UCSD-AML1 (cell line): ENCODE measurements around the gene RD3L.
A peak's percentile ranks its signal among the peaks of the same experiment; 100 is the strongest.

Source experiments
- DNase-seq: peaks from one replicate; lab custom pipeline; 2025; ENCODE audit not compliant: unreplicated experiment; lab: John Stamatoyannopoulos, UW

Gene RD3L

DNA sequence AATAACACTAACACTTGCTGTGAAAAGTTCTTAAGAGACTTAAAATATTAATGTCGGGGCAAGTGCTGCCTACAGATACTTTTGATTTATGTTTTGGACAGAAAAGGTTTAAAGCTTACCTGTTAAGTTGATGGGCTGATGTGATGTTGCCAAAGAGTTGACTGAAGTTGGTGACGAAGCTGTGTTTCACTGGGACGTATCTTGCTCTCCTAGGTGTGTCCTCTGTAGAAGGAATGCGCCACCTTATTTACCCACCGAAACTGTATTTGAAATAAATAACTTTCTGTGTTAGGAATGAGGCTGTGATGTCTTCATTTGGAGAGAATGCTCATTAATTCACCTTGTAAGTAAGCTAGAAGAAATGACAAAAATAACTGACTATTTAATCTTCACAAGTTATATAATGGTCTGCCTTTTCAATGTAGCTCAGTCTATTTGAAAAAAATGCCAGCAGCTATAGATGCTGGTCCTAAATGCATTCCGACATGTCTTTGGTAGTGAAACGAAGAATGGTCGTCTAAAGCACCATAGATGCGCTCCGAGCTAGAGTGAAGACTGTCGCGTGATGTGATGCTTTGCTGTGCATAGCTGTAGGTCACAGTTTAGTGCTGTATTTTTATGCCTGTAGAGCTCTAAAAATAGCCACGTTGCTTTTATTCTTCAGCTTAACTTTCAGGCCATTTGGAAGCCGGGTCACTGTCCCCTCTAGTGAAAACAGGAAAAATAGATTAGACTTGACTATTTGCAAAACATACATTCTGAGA is at the start of gene RD3L:
Gene RD3L, minus strand, starts transcription at position 557 of the 764 bp plus-strand sequence. CDS start 834 bp downstream, outside the sequence.
- no peak for DNase-seq

- no peak for DNase-seq
These were observed 47.6 kb upstream of the RD3L start for GRCh38 chr14:103989964-103990363.

DNA sequence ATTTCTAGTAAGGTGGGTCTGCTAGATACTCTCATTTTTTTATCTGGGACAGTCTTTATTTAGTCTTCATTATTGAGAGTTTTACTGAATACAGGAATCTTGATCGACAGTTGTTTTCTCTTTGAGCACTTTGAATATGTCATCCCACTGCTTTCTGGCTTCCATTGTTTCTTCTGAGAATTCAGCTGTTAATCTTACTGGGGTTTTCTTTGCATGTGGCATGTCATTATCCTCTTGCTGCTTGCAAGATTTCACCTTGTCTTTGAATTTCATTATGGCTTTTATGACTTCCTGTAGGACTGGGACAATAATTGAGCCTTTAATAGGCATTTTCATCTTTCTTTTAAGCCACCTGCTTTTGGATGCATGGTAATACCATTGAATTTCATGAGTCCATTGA is 46.7 kb upstream of the RD3L start:
- DNase-seq: no peak

- no peak for DNase-seq
These were observed 41.9 kb upstream of the RD3L start for GRCh38 chr14:103984196-103984595.

GRCh38 chr14:103980623-103981238 is 38.4 kb upstream of the RD3L start:
- peak; percentile 51 for DNase-seq

DNA sequence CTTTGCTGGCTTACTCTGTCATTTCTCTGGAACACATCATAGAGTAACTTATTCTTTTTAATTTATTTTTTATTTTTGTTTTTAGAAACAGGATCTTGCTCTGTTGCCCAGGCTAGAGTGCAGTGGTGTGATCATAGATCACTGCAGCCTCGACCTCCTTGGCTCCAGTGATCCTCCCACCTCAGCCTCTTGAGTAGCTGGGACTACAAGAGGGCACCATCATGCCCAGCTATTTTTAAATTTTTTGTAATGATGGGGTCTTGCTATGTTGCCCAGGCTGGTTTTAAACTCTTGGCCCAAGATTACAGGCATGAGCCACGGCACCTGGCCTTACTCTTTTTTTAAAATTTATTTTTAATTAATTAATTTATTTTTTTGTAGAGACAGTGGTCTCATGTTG is 32.2 kb upstream of the RD3L start:
- DNase-seq: no peak

DNA sequence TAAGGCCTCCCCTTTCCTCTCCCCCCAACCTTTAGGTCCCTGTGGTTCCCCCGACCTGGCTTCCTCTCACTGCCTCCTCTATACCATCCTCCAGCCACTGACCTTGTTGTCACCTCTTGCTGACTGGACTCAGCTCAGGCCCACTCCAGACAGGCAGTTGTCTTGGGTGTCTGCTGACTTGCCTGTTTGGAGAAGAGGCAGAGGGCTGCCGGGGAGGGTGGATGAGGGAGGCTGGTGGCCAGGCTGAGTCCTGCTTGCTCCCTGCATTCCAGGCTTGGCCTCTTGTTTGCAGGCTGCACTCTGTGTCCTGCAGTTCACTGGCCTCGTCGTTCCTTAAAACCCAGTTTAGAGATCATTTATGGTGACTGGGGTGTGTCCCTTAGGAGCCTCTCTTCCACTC is 31.0 kb upstream of the RD3L start:
- no peak for DNase-seq

- DNase-seq: no peak
These were observed 27.6 kb upstream of the RD3L start for GRCh38 chr14:103969961-103970360.

- no peak for DNase-seq
These were observed 24.3 kb upstream of the RD3L start for GRCh38 chr14:103966631-103967030.

DNA sequence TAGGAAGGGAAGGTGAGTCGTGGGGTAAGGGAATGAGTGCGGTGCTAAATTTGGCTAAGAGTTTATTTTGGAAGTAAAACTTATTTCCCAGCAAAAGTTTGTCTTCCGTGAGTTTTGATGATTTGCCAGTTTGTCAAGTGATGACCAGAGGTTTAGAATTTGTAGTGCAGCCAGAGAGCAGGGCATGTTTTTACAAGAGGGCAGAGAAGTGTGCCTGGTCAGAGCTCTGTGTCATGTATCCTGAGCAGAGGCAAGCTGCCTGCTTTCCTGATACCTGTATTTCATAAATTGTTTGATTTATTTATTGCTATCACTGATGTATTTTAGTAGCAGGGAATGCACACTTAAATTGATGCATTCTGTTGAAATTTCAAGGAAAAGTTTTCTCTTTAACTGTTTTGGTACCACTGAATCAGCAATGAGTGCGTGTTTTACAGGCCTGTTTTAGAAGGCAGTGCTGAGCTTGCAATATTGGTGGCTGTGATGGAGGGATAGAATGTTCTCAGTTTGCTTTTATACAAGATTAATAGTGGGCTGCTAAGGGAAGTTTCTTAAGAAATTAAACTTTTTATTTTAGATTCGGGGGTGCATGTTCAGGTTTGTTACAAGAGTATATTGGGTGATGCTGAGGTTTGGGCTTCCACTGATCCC is 19.7 kb upstream of the RD3L start:
- no peak for DNase-seq

DNA sequence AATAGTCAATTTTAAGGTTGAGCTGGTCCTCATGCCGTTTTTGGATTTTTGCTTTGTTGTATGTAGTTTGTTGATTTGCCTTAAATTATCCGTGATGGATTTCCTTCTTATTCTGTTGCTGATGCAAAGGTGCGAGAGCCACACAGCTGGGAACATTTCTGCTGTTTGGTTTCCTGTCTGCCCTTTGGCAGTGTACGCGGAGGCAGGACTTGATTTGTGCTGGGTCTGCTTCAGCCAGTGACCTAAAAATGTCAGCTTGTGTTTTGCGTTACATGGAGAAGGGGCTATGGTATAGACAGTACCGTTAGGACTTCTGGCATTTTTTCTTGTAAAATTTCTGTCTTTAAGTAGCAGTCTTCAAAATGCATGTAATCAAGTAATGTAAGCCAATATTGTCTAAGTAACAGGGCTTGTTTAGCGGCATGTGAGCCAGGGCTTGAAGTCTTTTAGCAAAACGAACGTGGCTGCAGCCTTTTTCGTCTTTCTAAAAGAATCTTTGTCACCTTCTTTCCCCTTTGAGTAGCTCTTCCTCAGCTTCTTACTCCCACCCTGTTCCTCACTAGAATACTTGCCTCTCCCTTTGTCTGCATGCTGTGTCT is 18.2 kb upstream of the RD3L start:
- DNase-seq: no peak

GRCh38 chr14:103949131-103949790 is 6.9 kb upstream of the RD3L start:
- DNase-seq: no peak

GRCh38 chr14:103948442-103948841 is 6.1 kb upstream of the RD3L start:
- DNase-seq: no peak

DNA sequence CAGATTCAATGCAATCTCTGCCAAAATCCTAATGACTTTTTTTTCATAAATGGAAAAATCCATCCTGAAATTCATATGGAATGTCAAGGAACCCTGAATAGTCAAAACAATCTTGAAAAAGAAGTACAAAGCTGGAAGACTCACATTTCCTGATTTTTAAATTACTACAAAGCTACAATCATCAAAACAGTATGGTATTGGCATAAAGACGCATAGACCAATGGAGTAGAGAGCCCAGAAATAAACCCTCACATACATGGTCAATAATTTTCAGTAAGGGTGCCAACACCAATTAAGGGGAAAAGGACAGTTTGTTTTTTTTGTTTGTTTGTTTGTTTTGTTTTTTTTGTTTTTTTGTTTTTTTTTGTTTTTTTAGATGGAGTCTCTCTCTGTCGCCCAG is 4.6 kb upstream of the RD3L start:
- DNase-seq: no peak

GRCh38 chr14:103943673-103944072 is 1.3 kb upstream of the RD3L start:
- no peak for DNase-seq

GRCh38 chr14:103941462-103941861 is 867 bp downstream of the RD3L start:
- no peak for DNase-seq

DNA sequence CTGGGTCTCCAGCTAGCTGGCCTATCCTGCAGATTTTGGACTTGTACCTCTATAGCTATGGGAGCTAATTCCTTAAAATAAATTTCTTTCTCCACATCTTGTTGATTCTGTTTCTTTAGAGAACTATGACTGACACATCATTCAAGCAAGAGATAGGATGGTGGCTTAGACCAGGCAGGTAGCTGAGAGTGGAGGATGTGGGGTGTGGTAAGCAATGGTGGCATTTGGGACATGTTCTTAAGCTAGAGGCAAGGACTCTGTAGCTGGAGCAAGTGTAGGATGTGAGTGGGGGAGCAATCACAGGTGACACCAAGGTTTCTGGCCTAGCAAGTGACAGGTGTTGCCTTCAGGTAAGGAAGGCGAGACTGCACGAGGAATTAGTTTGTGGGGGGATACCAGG is 7.2 kb downstream of the RD3L start:
- no peak for DNase-seq

DNA sequence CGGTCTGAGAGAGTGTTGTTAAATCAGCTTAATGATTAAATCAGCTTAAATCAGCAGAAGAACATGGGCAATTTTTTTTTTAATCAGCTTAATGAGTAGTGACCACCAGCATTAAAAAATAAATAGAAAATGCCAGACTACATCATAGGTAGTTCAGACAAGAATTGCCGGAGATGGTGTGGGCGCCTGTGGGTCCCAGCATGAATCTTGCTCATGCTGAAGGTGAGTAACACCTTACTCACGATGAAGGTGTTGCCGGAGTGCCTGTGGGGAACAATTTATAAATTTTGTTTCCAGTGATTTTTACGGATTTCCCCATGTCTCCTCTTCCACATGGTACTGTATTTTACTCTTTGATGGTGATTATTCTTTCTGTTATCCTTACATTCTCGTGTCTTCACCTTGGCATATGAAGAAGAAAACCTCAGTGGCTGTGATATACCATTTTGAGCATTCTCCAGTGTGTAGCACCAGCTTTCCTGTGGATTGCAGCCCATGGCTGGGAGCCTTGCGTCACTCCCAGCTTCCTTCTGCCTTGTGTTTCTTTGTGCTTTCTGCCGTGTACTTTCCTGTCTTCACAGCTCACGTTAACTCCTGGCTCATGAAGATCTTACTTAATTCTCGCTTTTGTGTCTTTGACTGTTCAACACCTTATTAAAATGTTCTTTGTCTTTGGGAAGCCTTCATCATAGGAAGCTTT is 9.4 kb downstream of the RD3L start:
- no peak for DNase-seq

- DNase-seq: no peak
These were observed 10.9 kb downstream of the RD3L start for GRCh38 chr14:103931422-103931821.

GRCh38 chr14:103930051-103930604 is 12.2 kb downstream of the RD3L start:
- no peak for DNase-seq
